HCT116 (cell line): ENCODE data around the gene LDHAL6B. TPM values are rescaled to one million over a fixed set of nuclear protein-coding genes. Genes with fewer than 3 reads are reported as not detected.

ENCODE experiments used
- ATAC-seq: fragments of 200-7000 bp; cut with Tn5 transposase; 2 replicates; pipeline ENCODE4 v1.9.1; 2020; ENCODE audit warnings: mild to moderate bottlenecking, moderate library complexity
- BruUV-seq: library from RNA; stranded (reverse); fragments of 400-500 nt; replicated peaks from 2 replicates; lab custom pipeline; 2021; lab: Mats Ljungman, UMichigan
- CTCF ChIA-PET: fragments of 300-600 bp; sonication (Branson Sonifier 250); formaldehyde crosslinking; loops from one replicate; lab custom pipeline; 2021; ENCODE audit warnings: antibody characterized with exemption; lab: Charles Lee
- POLR2A ChIA-PET: fragments of 300-600, 350-600 bp; sonication (Branson Sonifier 250); formaldehyde crosslinking; loops from one replicate; lab custom pipeline; 2021; ENCODE audit warnings: antibody characterized with exemption; lab: Charles Lee
- RAD21 ChIA-PET, 2 experiments: fragments of 300-600 bp; sonication (Branson Sonifier 250); formaldehyde crosslinking; loops; one replicate each; lab custom pipeline; 2023; ENCODE audit warnings: low total read pairs in 2 of 2; ENCODE audit not compliant: uncharacterized antibody in 2 of 2, unreplicated experiment in 2 of 2, low non-redundant PET in 1 of 2; lab: Charles Lee
- DNase-seq: peaks from one replicate; pipeline ENCODE4 v3.0.0-alpha.2; 2010; ENCODE audit warnings: low read depth, low spot score
- H2AFZ ChIP-seq: fragments of 200-600 bp; shearing (Covaris generic), sonication (generic); 2 replicates; pipeline ENCODE4 v1.6.1; 2017; ENCODE audit warnings: low read depth, mixed run types, mixed read lengths, antibody characterized with exemption, low read length; ENCODE audit not compliant: poor library complexity, severe bottlenecking
- H3K27ac ChIP-seq: 2 replicates; pipeline ENCODE4 v1.5.1; 2012; ENCODE audit warnings: low read depth, low read length
- H3K27me3 ChIP-seq: fragments of 200-600 bp; sonication (generic); 2 replicates; pipeline ENCODE4 v1.6.1; 2016; ENCODE audit warnings: mixed run types, low read length, mixed read lengths; ENCODE audit not compliant: insufficient read depth
- H3K36me3 ChIP-seq, 2 experiments: fragments of 200-500 bp in 1 of 2; fragments of 200-600 bp in 1 of 2; sonication (Bioruptor generic) in 1 of 2; sonication (generic) in 1 of 2; 2 replicates each; pipeline versions ENCODE4 v1.5.1 to v1.6.1; 2014 to 2016; ENCODE audit warnings: low read length in 2 of 2, inconsistent platforms in 1 of 2, mixed read lengths in 1 of 2, mixed run types in 1 of 2; ENCODE audit not compliant: insufficient read depth in 2 of 2, control insufficient read depth in 1 of 2
- H3K4me1 ChIP-seq, 2 experiments: fragments of 200-600 bp in 1 of 2; sonication (generic) in 1 of 2; 2 replicates each; pipeline versions ENCODE4 v1.5.1 to v1.6.1; 2012 to 2017; ENCODE audit warnings: low read length in 2 of 2, inconsistent platforms in 1 of 2, mild to moderate bottlenecking in 1 of 2, mixed read lengths in 1 of 2, mixed run types in 1 of 2, moderate library complexity in 1 of 2; ENCODE audit not compliant: insufficient read depth in 2 of 2, control insufficient read depth in 1 of 2
- H3K4me2 ChIP-seq: fragments of 200-600 bp; sonication (generic); 2 replicates; pipeline ENCODE4 v1.6.1; 2017; ENCODE audit warnings: mixed run types, low read length, mixed read lengths
- H3K4me3 ChIP-seq, 2 experiments: fragments of 200-600 bp in 1 of 2; sonication (generic) in 1 of 2; replicated peaks in 1 of 2; 2 replicates each; pipeline ENCODE4 v1.5.1; 2011 to 2016; ENCODE audit warnings: low read length in 2 of 2, control low read depth in 1 of 2, low read depth in 1 of 2, mild to moderate bottlenecking in 1 of 2, mixed read lengths in 1 of 2, mixed run types in 1 of 2
- H3K79me2 ChIP-seq: fragments of 200-600 bp; sonication (generic); 2 replicates; pipeline ENCODE4 v1.6.1; 2017; ENCODE audit warnings: mild to moderate bottlenecking, mixed run types, low read length, moderate library complexity, mixed read lengths; ENCODE audit not compliant: insufficient read depth
- H3K9ac ChIP-seq: fragments of 200-600 bp; sonication (generic); 2 replicates; pipeline ENCODE4 v1.6.1; 2016; ENCODE audit warnings: low read length, mixed read lengths
- H3K9me2 ChIP-seq: fragments of 200-600 bp; sonication (generic), shearing (Covaris generic); 2 replicates; pipeline ENCODE4 v1.6.1; 2017; ENCODE audit warnings: mixed run types, mild to moderate bottlenecking, moderate library complexity; ENCODE audit not compliant: insufficient read depth
- H3K9me3 ChIP-seq, 2 experiments: fragments of 200-500 bp in 1 of 2; fragments of 200-600 bp in 1 of 2; sonication (Bioruptor generic) in 1 of 2; sonication (generic) in 1 of 2; 2 replicates each; pipeline ENCODE4 v1.6.1; 2014 to 2017; ENCODE audit warnings: low read length in 2 of 2, mixed read lengths in 2 of 2, inconsistent platforms in 1 of 2, low read depth in 1 of 2, mild to moderate bottlenecking in 1 of 2, mixed run types in 1 of 2, moderate library complexity in 1 of 2; ENCODE audit not compliant: control insufficient read depth in 1 of 2, insufficient read depth in 1 of 2
- H4K20me1 ChIP-seq: fragments of 200-600 bp; sonication (generic), shearing (Covaris generic); 2 replicates; pipeline ENCODE4 v1.6.1; 2017; ENCODE audit warnings: mixed run types, mild to moderate bottlenecking, moderate library complexity; ENCODE audit not compliant: insufficient read depth
- CBX3 ChIP-seq: IDR thresholded peaks from 2 replicates; pipeline ENCODE4 v1.6.1; 2012; ENCODE audit warnings: low read depth
- CEBPB ChIP-seq: IDR thresholded peaks from 2 replicates; pipeline ENCODE4 v1.6.1; 2012; ENCODE audit warnings: low read depth
- EGR1 ChIP-seq: IDR thresholded peaks from 2 replicates; pipeline ENCODE4 v1.6.1; 2012; ENCODE audit warnings: low read depth
- ELF1 ChIP-seq: IDR thresholded peaks from 2 replicates; pipeline ENCODE4 v1.6.1; 2012; ENCODE audit warnings: low read depth, borderline replicate concordance
- MAX ChIP-seq: IDR thresholded peaks from 2 replicates; pipeline ENCODE4 v1.6.1; 2012
- TCF7L2 ChIP-seq: IDR thresholded peaks from 2 replicates; pipeline ENCODE4 v1.7.0; 2011; ENCODE audit warnings: borderline replicate concordance, inconsistent platforms; ENCODE audit not compliant: insufficient read depth, insufficient read length; ENCODE audit errors: extremely low read depth
- ZFX ChIP-seq: fragments of 450-650 bp; IDR thresholded peaks from 2 replicates; pipeline ENCODE4 v1.6.1; 2017
- ZNF274 ChIP-seq: fragments of 200-500 bp; sonication (Bioruptor generic); IDR thresholded peaks from 2 replicates; pipeline ENCODE4 v1.6.1; 2014; ENCODE audit warnings: mild to moderate bottlenecking, low read depth, low read length, inconsistent platforms
- intact Hi-C: fragments of 100-400 bp; cut with micrococcal nuclease; formaldehyde crosslinking; loops from 2 replicates; pipeline ENCODE4 v1.10.0; 2022
- total RNA-seq: library from RNA; stranded (reverse); gene quantifications from one replicate; pipeline ENCODE4 v1.2.1, GENCODE V29; 2021; ENCODE audit not compliant: unreplicated experiment

LDHAL6B gene
- total RNA-seq, 1 experiment from 2014 or later = not detected

- POLR2A ChIA-PET = interaction anchor here (0.7 kb wide), 2 partner anchors 210 to 778 kb away, joined by 3 to 4 read pairs; no protein-coding TSS in a partner anchor
- CTCF ChIA-PET = no interaction called here
- peaks cover 10 to 27% of the 10 kb centered on the region in 2 experiments; a peak in 2 of 4 replicates for H3K36me3 ChIP-seq
- H3K79me2 ChIP-seq = no peaks in the 10 kb centered on the region
- H3K4me1 ChIP-seq = peaks cover 9 to 17% of the 10 kb centered on the region in 2 experiments
- DNase-seq = no peak
- TF ChIP-seq MAX = no peak
- TF ChIP-seq ZFX = no peak
- no peak for TF ChIP-seq CBX3
- TF ChIP-seq ZNF274 = no peak
- no peak for TF ChIP-seq CEBPB
- TF ChIP-seq, all 23 proteins: peak for 0
- no peak overlapping the region for H3K9ac ChIP-seq
- ATAC-seq = no peak
- H3K4me2 ChIP-seq = no peak overlapping the region
- H3K4me3 ChIP-seq = no peak overlapping the region
- no peaks in the 10 kb centered on the region for H3K27me3 ChIP-seq
- H2AFZ ChIP-seq = no peak overlapping the region
- H3K9me3 ChIP-seq = peaks cover 3 to 7% of the 10 kb centered on the region in 2 experiments; a peak in 2 of 4 replicates
- H3K27ac ChIP-seq = no peak overlapping the region
- intact Hi-C loops = loop anchor here (5.0 to 10.0 kb wide), 2 partner anchors 198 to 236 kb away; partner anchors contain the start of gene MYO1E
- no peaks in the 10 kb centered on the region for H3K9me2 ChIP-seq
- RAD21 ChIA-PET = no interaction called here
- H4K20me1 ChIP-seq = no peaks in the 10 kb centered on the region
- BruUV-seq = no TSS peak
Observed at GRCh38 chr15:59176653-59177316, 29.9 kb upstream of the LDHAL6B start.

- no peaks in the 10 kb centered on the region for H4K20me1 ChIP-seq
- intact Hi-C loops = loop anchor here (5.0 to 10.0 kb wide), 2 partner anchors 198 to 235 kb away; partner anchors contain the start of gene MYO1E
- no peak overlapping the region for H3K27ac ChIP-seq
- peaks cover 3 to 12% of the 10 kb centered on the region in 2 experiments; a peak in 2 of 4 replicates for H3K9me3 ChIP-seq
- H3K4me1 ChIP-seq = peaks cover 9 to 17% of the 10 kb centered on the region in 2 experiments
- no peak for DNase-seq
- no peak overlapping the region for H3K4me3 ChIP-seq
- POLR2A ChIA-PET = no interaction called here
- TF ChIP-seq MAX (no peak), EGR1 (no peak), ELF1 (no peak), TCF7L2 (no peak)
- ATAC-seq = no peak
- peaks cover 11 to 27% of the 10 kb centered on the region in 2 experiments; a peak in 2 of 4 replicates for H3K36me3 ChIP-seq
- H2AFZ ChIP-seq = no peak overlapping the region
- H3K9me2 ChIP-seq = no peaks in the 10 kb centered on the region
- BruUV-seq = no TSS peak
- no peaks in the 10 kb centered on the region for H3K27me3 ChIP-seq
- no peaks in the 10 kb centered on the region for H3K79me2 ChIP-seq
- CTCF ChIA-PET = no interaction called here
- RAD21 ChIA-PET = no interaction called here
- no peak overlapping the region for H3K9ac ChIP-seq
- no peak overlapping the region for H3K4me2 ChIP-seq
Observed at GRCh38 chr15:59177317-59177660, 29.4 kb upstream of the LDHAL6B start.
